ENCODE measurements around the gene ANKRD24. TPM values are rescaled to one million over a fixed set of nuclear protein-coding genes. Genes with fewer than 3 reads are reported as not detected.
"Not testable (repeated sequence)": the region's sequence is repeated elsewhere in the genome, so short reads cannot be mapped to it uniquely, and the experiment has no call there.

ANKRD24 gene
- 1 to 10 TPM in 5 of 8 experiments, under 1 TPM in 3; 0.29 to 4.0 (median 1.2) TPM for total RNA-seq

DNA sequence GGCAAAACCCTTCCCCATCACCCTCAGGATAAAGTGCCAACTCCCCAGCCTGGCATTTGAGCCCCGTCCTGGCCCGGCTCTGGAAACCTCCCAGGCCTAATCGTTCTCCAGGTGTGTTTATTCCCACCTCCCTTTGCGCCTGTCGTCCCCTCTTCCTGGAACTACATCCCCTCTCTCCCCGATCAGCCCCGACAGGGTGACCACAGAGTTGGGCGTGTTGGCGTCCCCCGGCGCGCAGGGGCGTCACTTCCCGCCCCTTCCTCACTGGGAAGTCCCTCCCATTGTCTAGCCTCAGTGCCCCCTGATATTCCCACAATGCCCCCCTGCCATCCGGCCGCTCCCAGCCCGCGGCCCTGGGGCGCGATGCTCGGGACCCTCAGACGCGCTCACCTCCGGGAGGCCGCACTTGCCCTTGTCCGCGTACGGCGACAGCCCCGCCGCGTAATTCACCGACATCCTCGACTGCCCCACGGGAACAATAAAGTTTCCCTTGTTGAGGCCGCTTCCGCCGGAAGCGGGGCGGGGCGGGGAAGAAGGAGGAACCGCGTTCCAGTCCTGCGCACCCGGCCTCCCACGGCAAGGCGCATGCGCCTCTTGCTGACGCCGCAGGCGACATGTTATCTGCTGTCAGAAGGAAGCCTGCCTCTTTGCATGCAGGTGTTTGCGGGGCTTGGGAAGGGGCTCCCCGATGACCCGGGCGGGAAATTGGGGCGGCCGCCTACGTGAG, at the start of gene ANKRD24, which contains the start of gene SIRT6:
TSS of gene ANKRD24 (plus strand) at position 606 of the 727 bp plus-strand sequence. CDS start 3,737 bp downstream, outside the sequence.
TSS of gene SIRT6 (minus strand) at position 480 of the 727 bp plus-strand sequence. CDS start at position 456, 24 bp downstream.
- peak within 1 kb of the TSS; percentile 86 to 100 (median 96) for H3K4me3 ChIP-seq
- in situ Hi-C loops (cut with MboI; ENCODE audit: low pct_unique_long_range_greater_than_20kb in 2 of 9, low sequenced_read_pairs in 9 of 9, unreplicated experiment in 9 of 9), result no loop called here
- peak within 1 kb of the TSS; percentile 74 to 95 for H3K27ac ChIP-seq
- H3K4me1 ChIP-seq (replicated peaks in 1 of 2), result peaks cover 0 to 14% of the 10 kb centered on the region in 2 donors
- peak; percentile 80 to 96 (median 88) for ATAC-seq (replicated peaks in 6 of 8)
- WGBS, 10 experiments, result 0 to 6% methylated on average over 2 to 9 of the region's 58 CpGs; no CpG with 5 or more reads in 8 of the 10 experiments

DNA sequence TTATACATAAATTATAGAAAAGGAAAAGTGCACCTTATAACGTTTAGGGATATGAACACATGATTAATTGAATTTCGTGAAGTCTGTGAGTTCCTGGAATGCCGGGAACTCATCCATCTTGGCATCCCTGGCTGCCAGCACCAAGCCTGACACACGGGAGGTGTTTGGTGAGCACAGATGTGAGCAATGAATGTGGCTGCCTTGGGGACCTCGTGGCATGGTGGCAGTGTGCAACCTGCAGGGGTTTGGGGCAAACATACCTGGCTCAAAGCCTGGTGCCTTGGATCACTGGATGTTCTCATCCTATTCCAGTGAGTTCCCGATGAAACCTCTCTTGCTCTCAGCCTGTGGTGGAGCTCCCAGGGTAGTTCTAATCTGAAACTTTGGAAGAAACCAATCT, 48.1 kb upstream of the ANKRD24 start:
- 0 to 67% (median 6%) methylated on average over 1 to 5 of the region's 6 CpGs; no CpG with 5 or more reads in 1 of the 10 experiments for WGBS, 10 experiments
- H3K4me3 ChIP-seq, result no peak overlapping the region
- no peak overlapping the region for H3K27ac ChIP-seq
- ATAC-seq (replicated peaks in 6 of 8), result no peak
- in situ Hi-C loops (cut with MboI; ENCODE audit: low pct_unique_long_range_greater_than_20kb in 2 of 9, low sequenced_read_pairs in 9 of 9, unreplicated experiment in 9 of 9), result no loop called here
- peaks cover 0 to 4% of the 10 kb centered on the region in 2 donors for H3K4me1 ChIP-seq (replicated peaks in 1 of 2)

DNA sequence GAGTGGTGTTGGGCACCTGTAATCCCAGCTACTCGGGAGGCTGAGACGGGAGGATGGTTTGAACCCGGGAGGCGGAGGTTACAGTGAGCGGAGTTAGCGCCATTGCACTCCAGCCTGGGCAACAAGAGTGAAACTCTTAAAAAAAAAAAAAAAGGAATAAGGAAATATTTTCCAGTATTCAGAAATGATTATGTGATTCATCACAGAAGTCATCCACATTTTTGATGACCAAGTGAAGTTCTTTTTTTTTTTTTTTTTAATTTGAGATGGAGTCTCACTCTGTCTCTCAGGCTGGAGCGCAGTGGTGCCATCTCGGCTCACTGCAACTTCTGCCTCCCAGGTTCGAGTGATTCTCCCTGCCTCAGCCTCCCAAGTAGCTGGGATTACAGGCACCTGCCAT, 47.1 kb upstream of the ANKRD24 start:
- H3K27ac ChIP-seq; in situ Hi-C loops (cut with MboI; ENCODE audit: low pct_unique_long_range_greater_than_20kb in 2 of 9, low sequenced_read_pairs in 9 of 9, unreplicated experiment in 9 of 9); H3K4me3 ChIP-seq; H3K4me1 ChIP-seq (replicated peaks in 1 of 2); ATAC-seq (replicated peaks in 6 of 8): not testable (repeated sequence)
- 50 to 96% (median 89%) methylated on average over 1 to 9 of the region's 9 CpGs; no CpG with 5 or more reads in 2 of the 10 experiments for WGBS, 10 experiments

DNA sequence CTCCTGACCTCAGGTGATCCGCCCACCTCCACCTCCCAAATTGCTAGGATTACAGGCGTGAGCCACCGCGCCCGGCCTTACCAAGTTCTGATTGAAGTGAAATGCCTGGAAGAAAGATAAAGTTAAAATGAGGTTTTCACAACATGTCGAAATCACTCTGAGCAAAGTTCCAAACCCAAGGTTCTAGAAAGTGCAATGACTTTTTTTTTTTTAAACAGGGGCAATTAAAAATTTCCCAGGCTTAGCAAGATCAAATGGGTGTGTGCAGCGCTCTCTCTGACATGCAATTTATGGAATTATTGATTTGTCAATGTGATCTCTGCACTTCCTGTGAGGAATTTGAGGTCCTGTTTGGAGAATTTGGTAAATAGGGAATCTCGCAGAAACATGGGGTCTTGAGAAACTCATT, 45.8 kb upstream of the ANKRD24 start:
- 63 to 100% (median 95%) methylated on average over 1 to 8 of the region's 8 CpGs for WGBS, 10 experiments
- Histone ChIP-seq H3K4me1 (replicated peaks in 1 of 2) (no peaks in the 10 kb centered on the region), H3K27ac (no peak overlapping the region), H3K4me3 (no peak overlapping the region)
- in situ Hi-C loops (cut with MboI; ENCODE audit: low pct_unique_long_range_greater_than_20kb in 2 of 9, low sequenced_read_pairs in 9 of 9, unreplicated experiment in 9 of 9), result no loop called here
- ATAC-seq (replicated peaks in 6 of 8), result no peak

DNA sequence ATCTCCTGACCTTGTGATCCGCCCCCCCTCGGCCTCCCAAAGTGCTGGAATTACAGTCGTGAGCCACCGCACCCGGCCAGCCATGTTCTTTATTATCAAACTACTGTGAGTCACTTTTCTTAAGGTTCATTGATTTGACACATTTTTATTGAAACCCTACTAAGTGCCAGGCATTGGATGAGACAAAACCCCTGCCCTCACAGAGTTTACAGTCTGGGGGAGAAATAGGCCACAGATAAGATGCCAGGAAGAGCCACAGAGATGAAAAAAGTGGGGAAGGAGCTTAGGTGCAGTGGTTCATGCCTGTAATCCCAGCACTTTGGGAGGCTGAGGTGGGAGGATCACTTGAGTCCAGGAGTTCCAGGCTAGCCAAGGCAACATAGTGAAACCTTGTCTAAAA, 44.0 kb upstream of the ANKRD24 start:
- Histone ChIP-seq H3K27ac (no peak overlapping the region), H3K4me1 (replicated peaks in 1 of 2) (no peaks in the 10 kb centered on the region), H3K4me3 (no peak overlapping the region)
- in situ Hi-C loops (cut with MboI; ENCODE audit: low pct_unique_long_range_greater_than_20kb in 2 of 9, low sequenced_read_pairs in 9 of 9, unreplicated experiment in 9 of 9), result no loop called here
- WGBS, 10 experiments, result 74 to 100% (median 82%) methylated on average over 1 to 5 of the region's 5 CpGs; no CpG with 5 or more reads in 5 of the 10 experiments
- no peak for ATAC-seq (replicated peaks in 6 of 8)

DNA sequence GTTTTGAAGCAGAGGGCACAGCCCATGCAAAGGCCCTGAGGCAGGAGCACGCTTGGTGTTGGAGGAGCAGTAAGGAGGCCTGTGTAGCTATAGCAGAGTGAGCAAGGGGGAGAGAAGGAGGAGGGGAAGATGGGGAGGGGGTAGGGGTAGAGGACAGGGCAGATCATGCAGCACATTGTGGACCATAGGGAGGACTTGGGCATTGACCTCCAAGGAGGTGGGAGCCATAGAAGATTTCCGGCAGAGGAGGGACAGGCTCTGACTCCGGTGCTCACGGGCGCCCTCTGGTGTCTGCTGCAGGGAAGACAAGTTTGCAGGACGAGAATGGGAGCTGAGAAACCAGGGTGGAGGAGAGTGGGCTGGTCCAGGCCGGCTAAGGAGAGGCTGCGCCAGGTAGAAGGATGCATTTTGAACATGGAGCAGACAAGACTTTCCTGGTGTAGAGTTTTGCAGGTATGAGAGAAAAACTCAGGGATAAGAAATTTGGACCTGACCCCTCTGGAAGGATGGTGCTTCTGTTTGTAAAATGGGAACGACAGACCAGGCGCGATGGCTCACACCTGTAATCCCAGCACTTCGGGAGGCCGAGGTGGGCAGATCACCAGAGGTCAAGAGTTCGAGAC, 42.8 kb upstream of the ANKRD24 start:
- Histone ChIP-seq H3K4me1 (replicated peaks in 1 of 2) (no peaks in the 10 kb centered on the region), H3K4me3 (no peak overlapping the region), H3K27ac (no peak overlapping the region)
- WGBS, 10 experiments, result 0 to 100% (median 44%) methylated on average over 1 to 7 of the region's 14 CpGs; no CpG with 5 or more reads in 4 of the 10 experiments
- peak in 4 of 8 experiments; percentile 23 to 92 (median 86) for ATAC-seq (replicated peaks in 6 of 8)
- in situ Hi-C loops (cut with MboI; ENCODE audit: low pct_unique_long_range_greater_than_20kb in 2 of 9, low sequenced_read_pairs in 9 of 9, unreplicated experiment in 9 of 9), result no loop called here

DNA sequence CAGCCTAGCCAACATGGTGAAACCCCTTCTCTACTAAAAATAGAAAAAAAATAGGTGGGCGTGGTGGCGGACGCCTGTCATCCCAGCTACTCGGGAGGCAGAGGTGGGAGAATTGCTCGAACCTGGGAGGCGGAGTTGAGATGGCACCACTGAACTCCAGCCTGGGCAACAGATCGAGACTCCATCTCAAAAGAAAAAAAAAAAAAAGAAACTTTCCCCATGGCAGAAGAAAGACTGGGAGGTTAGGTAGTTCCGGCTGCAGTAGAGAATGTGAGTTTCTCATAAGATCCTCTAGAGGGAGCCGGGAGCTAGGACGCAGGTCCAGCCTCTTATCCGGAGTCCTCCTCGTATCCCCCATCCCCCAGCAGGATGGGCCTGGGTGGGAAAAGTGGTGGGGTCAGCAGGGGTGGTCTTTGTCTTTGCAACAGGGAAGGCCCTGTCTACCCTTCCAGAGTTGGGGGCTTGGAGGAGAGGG, 42.2 kb upstream of the ANKRD24 start:
- in situ Hi-C loops (cut with MboI; ENCODE audit: low pct_unique_long_range_greater_than_20kb in 2 of 9, low sequenced_read_pairs in 9 of 9, unreplicated experiment in 9 of 9), result no loop called here
- no peak overlapping the region for H3K27ac ChIP-seq
- no peak overlapping the region for H3K4me3 ChIP-seq
- WGBS, 10 experiments, result 0 to 100% (median 21%) methylated on average over 1 to 7 of the region's 12 CpGs; no CpG with 5 or more reads in 4 of the 10 experiments
- peak; percentile 27 to 91 (median 55) for ATAC-seq (replicated peaks in 6 of 8)
- H3K4me1 ChIP-seq (replicated peaks in 1 of 2), result no peaks in the 10 kb centered on the region

DNA sequence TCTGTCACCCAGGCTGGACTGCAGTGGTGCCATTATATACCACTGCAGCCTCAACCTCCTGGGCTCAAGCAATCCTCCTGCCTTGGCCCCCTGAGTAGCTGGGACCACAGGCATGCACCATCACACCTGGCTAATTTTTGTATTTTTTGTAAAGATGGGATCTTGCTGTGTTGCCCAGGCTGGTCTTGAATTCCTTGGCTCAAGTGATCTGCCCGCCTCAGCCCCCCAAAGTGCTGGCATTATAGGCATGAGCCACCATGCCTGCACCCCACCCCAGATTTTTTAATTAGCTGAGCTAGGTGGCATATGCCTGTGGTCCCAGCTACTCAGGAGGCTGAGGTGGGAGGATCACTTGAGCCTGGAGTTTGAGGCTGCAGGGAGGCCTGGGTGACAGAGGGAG, 39.6 kb upstream of the ANKRD24 start:
- H3K27ac ChIP-seq; in situ Hi-C loops (cut with MboI; ENCODE audit: low pct_unique_long_range_greater_than_20kb in 2 of 9, low sequenced_read_pairs in 9 of 9, unreplicated experiment in 9 of 9); ATAC-seq (replicated peaks in 6 of 8); H3K4me1 ChIP-seq (replicated peaks in 1 of 2); H3K4me3 ChIP-seq: not testable (repeated sequence)
- 40 to 100% (median 60%) methylated on average over 1 of the region's 1 CpG; no CpG with 5 or more reads in 5 of the 10 experiments for WGBS, 10 experiments

DNA sequence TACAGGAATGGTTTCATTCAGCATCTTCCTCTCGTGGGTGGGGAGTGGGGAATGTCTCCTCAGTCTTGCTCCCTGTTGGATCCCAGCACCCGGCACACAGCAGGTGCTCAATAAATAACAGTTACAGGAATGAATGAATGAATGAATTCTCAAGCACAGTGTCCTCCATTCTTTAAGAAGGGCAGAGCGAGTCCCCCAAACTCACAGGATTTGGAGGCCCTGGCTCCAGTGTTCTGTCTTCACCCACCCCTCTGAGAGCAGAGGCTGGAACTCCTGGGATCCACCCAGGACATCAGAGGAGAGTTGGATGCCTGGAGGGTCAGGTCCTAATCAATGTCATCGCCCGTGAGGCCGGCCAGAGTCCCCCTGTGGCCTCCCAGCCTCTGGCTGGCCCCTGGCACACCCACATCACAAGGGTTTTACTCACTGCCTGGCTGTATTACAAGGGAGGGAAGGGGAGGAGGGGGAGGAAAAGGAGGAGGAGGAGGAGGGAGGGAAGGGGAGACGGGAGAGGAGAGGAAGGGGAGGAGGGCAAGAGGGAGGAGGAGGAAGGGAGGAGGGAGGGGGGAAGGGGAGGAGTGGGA, 37.7 kb upstream of the ANKRD24 start:
- 37 to 50% (median 42%) methylated on average over 1 to 2 of the region's 7 CpGs; no CpG with 5 or more reads in 6 of the 10 experiments for WGBS, 10 experiments
- no peaks in the 10 kb centered on the region for H3K4me1 ChIP-seq (replicated peaks in 1 of 2)
- H3K27ac ChIP-seq, result no peak overlapping the region
- no peak overlapping the region for H3K4me3 ChIP-seq
- in situ Hi-C loops (cut with MboI; ENCODE audit: low pct_unique_long_range_greater_than_20kb in 2 of 9, low sequenced_read_pairs in 9 of 9, unreplicated experiment in 9 of 9), result no loop called here
- peak in 4 of 8 experiments; percentile 12 to 66 (median 34) for ATAC-seq (replicated peaks in 6 of 8)

DNA sequence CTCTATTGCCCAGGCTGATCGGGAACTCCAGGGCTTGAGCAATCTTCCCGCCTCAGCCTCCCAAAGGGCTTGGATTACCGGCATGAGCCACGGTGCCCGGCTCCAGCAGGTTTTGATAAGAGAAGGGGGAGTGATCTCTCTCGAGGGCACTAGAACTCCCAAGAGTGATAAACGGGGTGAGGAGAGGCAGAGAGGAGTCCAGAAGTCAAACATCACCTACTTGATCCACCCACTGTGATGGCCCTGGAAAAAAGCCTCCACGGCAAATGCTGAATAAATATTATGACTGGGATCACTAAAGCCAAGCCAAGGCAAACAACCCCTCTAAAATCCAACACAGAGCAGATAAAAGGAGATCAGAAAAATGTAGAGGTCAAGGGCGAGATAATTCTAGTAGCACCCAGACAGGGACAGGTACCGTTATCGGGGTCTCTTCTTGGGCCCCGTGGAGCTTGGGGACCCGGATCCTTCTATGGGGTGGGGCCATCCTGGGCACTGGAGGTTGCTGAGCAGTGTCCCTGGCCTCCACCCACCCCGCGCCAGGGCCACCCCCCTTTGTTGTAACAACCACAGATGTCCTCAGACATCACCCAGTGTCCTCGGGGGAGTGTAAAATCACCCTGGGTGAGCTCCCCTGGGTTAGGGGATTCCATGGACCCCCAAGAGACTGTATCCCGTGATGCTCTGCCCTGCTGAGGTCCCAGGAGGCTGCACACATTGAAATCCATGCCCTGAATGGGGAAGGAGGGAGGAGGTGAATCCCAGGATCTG, 32.8 kb upstream of the ANKRD24 start:
- Histone ChIP-seq H3K4me3 (no peak overlapping the region), H3K27ac (peak overlapping the region in 1 of 2 donors; percentile 16), H3K4me1 (replicated peaks in 1 of 2) (no peaks in the 10 kb centered on the region)
- 30 to 67% (median 59%) methylated on average over 1 to 10 of the region's 17 CpGs; no CpG with 5 or more reads in 3 of the 10 experiments for whole genome bisulfite sequencing, 10 experiments
- ATAC-seq (replicated peaks in 6 of 8), result no peak
- in situ Hi-C loops (cut with MboI; ENCODE audit: low pct_unique_long_range_greater_than_20kb in 2 of 9, low sequenced_read_pairs in 9 of 9, unreplicated experiment in 9 of 9), result no loop called here

DNA sequence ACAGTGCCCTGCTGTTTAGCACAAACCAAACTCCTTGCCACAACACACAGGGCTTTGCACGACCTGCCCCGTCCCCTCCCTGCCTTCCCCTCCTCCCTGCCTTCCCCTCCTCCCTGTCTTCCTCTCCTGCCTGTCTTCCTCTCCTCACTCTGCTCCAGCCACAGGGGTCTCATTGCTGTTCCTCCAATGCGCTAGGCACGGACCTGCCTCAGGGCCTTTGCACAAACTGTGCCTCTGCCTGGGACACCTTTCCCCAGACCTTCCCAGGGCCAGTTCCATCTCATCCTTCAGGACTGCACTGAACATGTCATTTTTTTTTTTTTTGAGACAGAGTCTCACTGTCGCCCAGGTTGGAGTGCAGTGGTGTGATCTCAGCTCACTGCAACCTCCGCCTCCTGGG, 30.9 kb upstream of the ANKRD24 start:
- no peak for ATAC-seq (replicated peaks in 6 of 8)
- in situ Hi-C loops (cut with MboI; ENCODE audit: low pct_unique_long_range_greater_than_20kb in 2 of 9, low sequenced_read_pairs in 9 of 9, unreplicated experiment in 9 of 9), result no loop called here
- Histone ChIP-seq H3K4me3 (no peak overlapping the region), H3K27ac (no peak overlapping the region), H3K4me1 (replicated peaks in 1 of 2) (no peaks in the 10 kb centered on the region)
- WGBS, 10 experiments, result 69 to 83% (median 79%) methylated on average over 2 to 4 of the region's 6 CpGs; no CpG with 5 or more reads in 5 of the 10 experiments

DNA sequence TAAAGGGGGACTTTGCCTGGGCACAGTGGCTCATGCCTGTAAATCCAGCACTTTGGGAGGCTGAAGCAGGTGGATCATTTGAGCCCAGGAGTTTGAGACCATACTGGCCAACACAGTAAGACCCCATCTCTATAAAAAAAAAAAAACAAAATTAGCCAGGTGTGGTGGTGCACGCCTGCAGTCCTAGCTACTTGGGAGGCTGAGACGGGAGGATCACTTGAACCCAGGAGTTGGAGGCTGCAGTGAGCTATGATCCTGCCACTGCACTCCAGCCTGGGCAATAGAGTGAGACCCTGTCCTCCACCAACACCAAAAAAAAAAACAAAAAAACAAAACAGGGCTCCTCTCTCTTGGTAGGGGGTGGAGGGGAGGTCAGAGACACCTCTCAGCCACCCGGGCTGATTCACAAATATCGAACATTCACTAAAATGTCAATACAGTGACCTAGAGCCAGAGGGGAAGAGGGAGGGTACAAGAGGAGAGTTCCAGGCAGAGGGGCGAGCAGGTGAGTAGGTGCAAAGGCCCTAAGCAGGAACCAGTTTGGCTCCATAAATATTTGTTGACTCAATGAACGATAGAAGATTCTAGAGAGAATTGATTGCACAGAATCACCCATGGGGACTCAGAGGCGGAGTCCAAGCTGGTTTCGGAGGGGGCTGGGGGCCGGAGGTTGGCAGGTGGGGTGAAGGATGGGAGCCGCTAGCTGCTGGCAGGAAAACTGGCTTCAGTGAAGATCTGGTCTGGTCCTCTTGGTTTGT, 30.1 kb upstream of the ANKRD24 start:
- Histone ChIP-seq H3K4me3 (no peak overlapping the region), H3K4me1 (replicated peaks in 1 of 2) (no peaks in the 10 kb centered on the region), H3K27ac (no peak overlapping the region)
- no peak for ATAC-seq (replicated peaks in 6 of 8)
- in situ Hi-C loops (cut with MboI; ENCODE audit: low pct_unique_long_range_greater_than_20kb in 2 of 9, low sequenced_read_pairs in 9 of 9, unreplicated experiment in 9 of 9), result no loop called here
- 40 to 100% (median 73%) methylated on average over 1 to 7 of the region's 10 CpGs; no CpG with 5 or more reads in 3 of the 10 experiments for WGBS, 10 experiments
